Activated CD8-positive, alpha-beta memory T cell treated with anti-CD3 and anti-CD28 coated beads for 1 hour (primary cell): ENCODE results near the gene FATE1.
"Not testable (repeated sequence)": the region's sequence is repeated elsewhere in the genome, so short reads cannot be mapped to it uniquely, and the experiment has no call there.

ENCODE experiments used
- DNase-seq, 2 donors: peaks; one replicate each; pipeline ENCODE4 v3.0.0-alpha.2; 2020; ENCODE audit warnings: low read depth in 1 of 2; ENCODE audit errors: extremely low read depth in 1 of 2

The FATE1 gene

GRCh38 chrX:151715752-151716151 lies at the start of gene FATE1:
TSS of gene FATE1 (plus strand) at chrX:151716035. CDS start at chrX:151716120, 85 bp downstream.
- no peak for DNase-seq

- no peak for DNase-seq
Observed at GRCh38 chrX:151675121-151675746, 40.6 kb upstream of the FATE1 start.

- no peak for DNase-seq
Observed at GRCh38 chrX:151676196-151676595, 39.6 kb upstream of the FATE1 start.

- DNase-seq: no peak
Observed at GRCh38 chrX:151679798-151680402, 35.9 kb upstream of the FATE1 start.

- DNase-seq: peak; percentile 4 to 14
Observed at GRCh38 chrX:151680805-151681204, 35.0 kb upstream of the FATE1 start.

- no peak for DNase-seq
Observed at GRCh38 chrX:151687635-151688034, 28.2 kb upstream of the FATE1 start.

GRCh38 chrX:151688695-151689094 lies 27.1 kb upstream of the FATE1 start:
- DNase-seq: no peak

- DNase-seq: no peak
Observed at GRCh38 chrX:151692825-151693224, 23.0 kb upstream of the FATE1 start.

- DNase-seq: no peak
Observed at GRCh38 chrX:151694121-151694520, 21.7 kb upstream of the FATE1 start.

GRCh38 chrX:151694661-151695582 lies 20.9 kb upstream of the FATE1 start, which contains the start of gene PRRG3:
TSS of gene PRRG3 (plus strand) at chrX:151695458. CDS start at chrX:151698815, 3,357 bp downstream.
- no peak for DNase-seq

- no peak for DNase-seq
Observed at GRCh38 chrX:151695583-151696340, 20.1 kb upstream of the FATE1 start.

GRCh38 chrX:151697082-151697481 lies 18.8 kb upstream of the FATE1 start:
- DNase-seq: not testable (repeated sequence)

- no peak for DNase-seq
Observed at GRCh38 chrX:151697522-151697921, 18.3 kb upstream of the FATE1 start.

GRCh38 chrX:151698485-151698884 lies 17.4 kb upstream of the FATE1 start:
- no peak for DNase-seq

- no peak for DNase-seq
Observed at GRCh38 chrX:151699746-151700145, 16.1 kb upstream of the FATE1 start.

GRCh38 chrX:151700581-151700980 lies 15.3 kb upstream of the FATE1 start:
- DNase-seq: no peak

GRCh38 chrX:151701071-151701470 lies 14.8 kb upstream of the FATE1 start:
- DNase-seq: no peak

GRCh38 chrX:151701531-151701930 lies 14.3 kb upstream of the FATE1 start:
- DNase-seq: no peak

GRCh38 chrX:151702026-151702714 lies 13.7 kb upstream of the FATE1 start:
- no peak for DNase-seq

- DNase-seq: no peak
Observed at GRCh38 chrX:151702741-151703340, 13.0 kb upstream of the FATE1 start.
